ENCODE results near the gene GFY. TPM values are rescaled to one million over a fixed set of nuclear protein-coding genes. Genes with fewer than 3 reads are reported as not detected.
A peak's percentile ranks its signal among the peaks of the same experiment; 100 is the strongest.

The GFY gene
- total and polyA plus RNA-seq, 9 of the 15 experiments (the other 6 are each of a cell fraction or from before 2014, with no cell fraction given): 0.06 to 0.40 (median 0.19) TPM; not detected in 3

- TF ChIP-seq MAFF (IDR thresholded peaks at IDR 0.05; ENCODE audit: low read length) (no peak), SNAPC5 (CRISPR knock-in tag; IDR thresholded peaks at IDR 0.05) (no peak), OTX1 (CRISPR knock-in tag; IDR thresholded peaks at IDR 0.05) (no peak), THRAP3 (IDR thresholded peaks at IDR 0.05; ENCODE audit: borderline replicate concordance) (no peak), KAT8 (IDR thresholded peaks at IDR 0.05; ENCODE audit: low read depth) (no peak), NR2F6 (CRISPR knock-in tag; IDR thresholded peaks at IDR 0.05) (no peak), ZNF140 (CRISPR knock-in tag; IDR thresholded peaks at IDR 0.05) (no peak), NFE2 (IDR thresholded peaks at IDR 0.05; ENCODE audit: low read depth) (no peak), AFF4 (CRISPR knock-in tag; IDR thresholded peaks at IDR 0.05) (no peak), ZNF57 (CRISPR knock-in tag; IDR thresholded peaks at IDR 0.05) (no peak), NCOA1 (IDR thresholded peaks at IDR 0.05; ENCODE audit: low read depth) (no peak), CBX1 (IDR thresholded peaks at IDR 0.05; ENCODE audit: low read depth) (no peak), ZNF311 (CRISPR knock-in tag; IDR thresholded peaks at IDR 0.05) (no peak), ERF (CRISPR knock-in tag; IDR thresholded peaks at IDR 0.05) (no peak)
- TF ChIP-seq, protein P1, sequence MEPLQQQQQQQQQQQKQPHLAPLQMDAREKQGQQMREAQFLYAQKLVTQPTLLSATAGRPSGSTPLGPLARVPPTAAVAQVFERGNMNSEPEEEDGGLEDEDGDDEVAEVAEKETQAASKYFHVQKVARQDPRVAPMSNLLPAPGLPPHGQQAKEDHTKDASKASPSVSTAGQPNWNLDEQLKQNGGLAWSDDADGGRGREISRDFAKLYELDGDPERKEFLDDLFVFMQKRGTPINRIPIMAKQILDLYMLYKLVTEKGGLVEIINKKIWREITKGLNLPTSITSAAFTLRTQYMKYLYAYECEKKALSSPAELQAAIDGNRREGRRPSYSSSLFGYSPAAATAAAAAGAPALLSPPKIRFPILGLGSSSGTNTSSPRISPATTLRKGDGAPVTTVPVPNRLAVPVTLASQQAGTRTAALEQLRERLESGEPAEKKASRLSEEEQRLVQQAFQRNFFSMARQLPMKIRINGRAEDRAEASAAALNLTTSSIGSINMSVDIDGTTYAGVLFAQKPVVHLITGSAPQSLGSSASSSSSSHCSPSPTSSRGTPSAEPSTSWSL (CRISPR knock-in tag; IDR thresholded peaks at IDR 0.05; ENCODE audit: borderline replicate concordance): no peak
- TF ChIP-seq, protein P2, sequence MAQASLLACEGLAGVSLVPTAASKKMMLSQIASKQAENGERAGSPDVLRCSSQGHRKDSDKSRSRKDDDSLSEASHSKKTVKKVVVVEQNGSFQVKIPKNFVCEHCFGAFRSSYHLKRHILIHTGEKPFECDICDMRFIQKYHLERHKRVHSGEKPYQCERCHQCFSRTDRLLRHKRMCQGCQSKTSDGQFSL (CRISPR knock-in tag; IDR thresholded peaks at IDR 0.05): 0 out of 2 replicates have a peak, but pooled peaks have one; percentile 18
- TF ChIP-seq, protein P2 (tag; IDR thresholded peaks at IDR 0.05): no peak
- TF ChIP-seq, protein P3, sequence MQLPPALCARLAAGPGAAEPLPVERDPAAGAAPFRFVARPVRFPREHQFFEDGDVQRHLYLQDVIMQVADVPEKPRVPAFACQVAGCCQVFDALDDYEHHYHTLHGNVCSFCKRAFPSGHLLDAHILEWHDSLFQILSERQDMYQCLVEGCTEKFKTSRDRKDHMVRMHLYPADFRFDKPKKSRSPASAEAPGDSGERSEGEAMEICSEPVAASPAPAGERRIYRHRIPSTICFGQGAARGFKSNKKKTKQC (CRISPR knock-in tag; IDR thresholded peaks at IDR 0.05): no peak; the same call in 1 of the 2 replicates
These were observed 2.8 kb downstream of the GFY start (continued) for GRCh38 chr19:49427855-49428546.
